ENCODE data around the gene LUC7L3. TPM values are rescaled to one million over a fixed set of nuclear protein-coding genes. Genes with fewer than 3 reads are reported as not detected.

LUC7L3 gene
- total RNA-seq, 1 experiment from 2014 or later, result 136 TPM

- in situ Hi-C loops (cut with HindIII; ENCODE audit: low pct_unique_long_range_greater_than_20kb, low sequenced_read_pairs), result no loop called here
Measured at GRCh38 chr17:50745631-50746030, 26.2 kb downstream of the LUC7L3 start.

GRCh38 chr17:50749245-50749644 is 29.8 kb downstream of the LUC7L3 start:
- Histone ChIP-seq H3K9me3 (ENCODE audit: control insufficient read depth, insufficient read depth, low read depth, low read length) (no peaks in the 10 kb centered on the region), H3K27me3 (ENCODE audit: control insufficient read depth, insufficient read depth, low read length) (no peaks in the 10 kb centered on the region), H3K4me3 (ENCODE audit: low read depth in 2 of 2, low read length in 2 of 2) (no peak overlapping the region), H3K27ac (ENCODE audit: low read length) (no peak overlapping the region), H3K36me3 (ENCODE audit: control insufficient read depth, insufficient read depth, low read length) (peaks cover 81% of the 10 kb centered on the region), H3K4me1 (ENCODE audit: control insufficient read depth, insufficient read depth, low read length) (no peaks in the 10 kb centered on the region)
- ChIA-PET POLR2A (no interaction called here), CTCF (no interaction called here)
- BruUV-seq (replicated peaks), result no TSS peak
- ATAC-seq, result no peak
- in situ Hi-C loops (cut with HindIII; ENCODE audit: low pct_unique_long_range_greater_than_20kb, low sequenced_read_pairs), result no loop called here
- no peak for DNase-seq (ENCODE audit: low read depth, low spot score)
- intact Hi-C loops (cut with micrococcal nuclease; ENCODE audit: unreplicated experiment), result no loop called here
- no peak for TF ChIP-seq REST (IDR thresholded peaks at IDR 0.05; ENCODE audit: insufficient read depth in 1 of 2, low read depth in 2 of 2, low read length in 1 of 2)
- TF ChIP-seq SIN3A (IDR thresholded peaks at IDR 0.05; ENCODE audit: borderline replicate concordance, insufficient read depth, low read depth, low read length), result no peak
- no peak for TF ChIP-seq POLR2AphosphoS5 (IDR thresholded peaks at IDR 0.05; ENCODE audit: low read depth, low read length)
- TF ChIP-seq TCF7L2 (IDR thresholded peaks at IDR 0.05; ENCODE audit: low read depth, low read length), result no peak
- no peak for TF ChIP-seq CTCF (IDR thresholded peaks at IDR 0.05)

More at GRCh38 chr17:50745631-50746030, 26.2 kb downstream of the LUC7L3 start:
- ChIA-PET POLR2A (no interaction called here), CTCF (no interaction called here)
- TF ChIP-seq CTCF (IDR thresholded peaks at IDR 0.05) (no peak), TCF7L2 (IDR thresholded peaks at IDR 0.05; ENCODE audit: low read depth, low read length) (no peak), SIN3A (IDR thresholded peaks at IDR 0.05; ENCODE audit: borderline replicate concordance, insufficient read depth, low read depth, low read length) (no peak), POLR2AphosphoS5 (IDR thresholded peaks at IDR 0.05; ENCODE audit: low read depth, low read length) (no peak), REST (IDR thresholded peaks at IDR 0.05; ENCODE audit: insufficient read depth in 1 of 2, low read depth in 2 of 2, low read length in 1 of 2) (no peak)
- Histone ChIP-seq H3K27me3 (ENCODE audit: control insufficient read depth, insufficient read depth, low read length) (no peaks in the 10 kb centered on the region), H3K27ac (ENCODE audit: low read length) (no peak overlapping the region), H3K4me3 (ENCODE audit: low read depth in 2 of 2, low read length in 2 of 2) (no peak overlapping the region), H3K36me3 (ENCODE audit: control insufficient read depth, insufficient read depth, low read length) (peaks cover 73% of the 10 kb centered on the region), H3K9me3 (ENCODE audit: control insufficient read depth, insufficient read depth, low read depth, low read length) (no peaks in the 10 kb centered on the region), H3K4me1 (ENCODE audit: control insufficient read depth, insufficient read depth, low read length) (no peaks in the 10 kb centered on the region)
- intact Hi-C loops (cut with micrococcal nuclease; ENCODE audit: unreplicated experiment), result no loop called here
- DNase-seq (ENCODE audit: low read depth, low spot score) (no peak), ATAC-seq (no peak)
- no TSS peak for BruUV-seq (replicated peaks)

All from Panc1 (cell line).